A204.1 (cell line): ENCODE measurements around the gene MRPL54.

Experiments
- FAIRE-seq: peaks from 2 replicates; lab custom pipeline; 2012; peaks lifted over from hg19 to GRCh38; lab: Jason Lieb, UNC

The MRPL54 gene

GRCh38 chr19:3785938-3786824, 23.7 kb downstream of the MRPL54 start, which contains the start of gene MATK:
MATK (minus strand) TSS chr19:3786381; CDS start chr19:3785135, 1,246 bp downstream.
- no peak for FAIRE-seq

DNA sequence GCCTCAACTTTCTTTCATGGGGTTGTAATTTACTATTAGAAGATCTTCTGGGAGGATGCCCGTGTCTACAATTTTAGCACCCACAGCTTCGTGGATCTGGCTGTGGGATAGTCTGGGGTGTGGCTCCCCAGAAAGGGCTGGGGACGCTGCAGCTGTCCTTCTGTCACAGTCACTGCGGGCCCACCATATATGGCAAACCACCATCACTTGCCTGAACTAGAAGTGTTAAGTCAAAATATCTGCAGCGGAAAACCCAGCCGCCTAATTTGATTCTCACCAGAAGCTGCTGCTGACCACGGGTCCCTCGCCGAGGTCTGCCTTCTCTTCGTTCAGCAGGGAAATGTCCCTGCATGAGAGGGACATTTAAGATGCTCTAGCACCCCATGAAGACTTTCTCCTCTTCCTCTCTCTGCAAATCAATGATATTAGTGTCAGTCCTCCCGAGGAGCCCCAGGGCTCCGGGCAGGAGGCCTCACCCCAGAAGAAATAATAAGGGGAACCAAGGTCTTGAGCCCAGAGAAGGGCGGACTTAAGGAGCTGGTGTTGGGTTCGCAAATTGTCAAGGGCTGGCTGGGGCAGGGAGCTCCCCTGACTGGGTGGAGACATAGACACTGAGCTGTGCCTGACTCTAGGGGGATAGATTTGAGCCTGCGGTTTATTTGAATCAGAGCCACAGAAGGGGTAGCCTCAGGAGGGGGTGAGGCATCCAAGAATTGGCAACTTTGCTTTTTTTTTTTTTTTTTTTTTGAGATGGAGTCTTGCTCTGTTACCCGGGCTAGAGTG, 26.7 kb downstream of the MRPL54 start:
- no peak for FAIRE-seq

GRCh38 chr19:3790209-3790734, 27.8 kb downstream of the MRPL54 start:
- FAIRE-seq: no peak

GRCh38 chr19:3790941-3791340, 28.5 kb downstream of the MRPL54 start:
- no peak for FAIRE-seq

DNA sequence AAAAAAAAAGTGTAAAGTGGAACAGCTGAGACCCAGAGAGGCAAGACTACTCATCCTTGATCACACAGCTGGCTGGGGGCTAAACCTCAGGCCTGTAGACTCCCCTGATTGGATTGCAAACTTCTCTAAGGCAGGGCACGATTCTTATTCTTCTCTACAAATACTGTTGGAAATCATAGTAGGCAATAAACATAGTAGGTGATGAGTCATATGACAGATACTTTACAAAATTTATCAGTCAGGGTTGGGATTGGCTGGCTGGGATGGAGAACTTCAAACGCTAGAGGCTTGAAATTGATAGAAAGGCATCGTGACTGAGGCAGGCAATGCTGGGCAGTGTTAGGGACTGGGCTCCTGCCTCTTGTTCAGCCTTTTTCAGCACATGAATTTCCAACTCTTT, 29.6 kb downstream of the MRPL54 start:
- FAIRE-seq: no peak

GRCh38 chr19:3793799-3794198, 31.3 kb downstream of the MRPL54 start:
- FAIRE-seq: no peak

GRCh38 chr19:3796358-3796757, 33.9 kb downstream of the MRPL54 start:
- no peak for FAIRE-seq

- no peak for FAIRE-seq
These were observed 35.7 kb downstream of the MRPL54 start for GRCh38 chr19:3798137-3798536.

- no peak for FAIRE-seq
These were observed 38.5 kb downstream of the MRPL54 start for GRCh38 chr19:3800996-3801395.

DNA sequence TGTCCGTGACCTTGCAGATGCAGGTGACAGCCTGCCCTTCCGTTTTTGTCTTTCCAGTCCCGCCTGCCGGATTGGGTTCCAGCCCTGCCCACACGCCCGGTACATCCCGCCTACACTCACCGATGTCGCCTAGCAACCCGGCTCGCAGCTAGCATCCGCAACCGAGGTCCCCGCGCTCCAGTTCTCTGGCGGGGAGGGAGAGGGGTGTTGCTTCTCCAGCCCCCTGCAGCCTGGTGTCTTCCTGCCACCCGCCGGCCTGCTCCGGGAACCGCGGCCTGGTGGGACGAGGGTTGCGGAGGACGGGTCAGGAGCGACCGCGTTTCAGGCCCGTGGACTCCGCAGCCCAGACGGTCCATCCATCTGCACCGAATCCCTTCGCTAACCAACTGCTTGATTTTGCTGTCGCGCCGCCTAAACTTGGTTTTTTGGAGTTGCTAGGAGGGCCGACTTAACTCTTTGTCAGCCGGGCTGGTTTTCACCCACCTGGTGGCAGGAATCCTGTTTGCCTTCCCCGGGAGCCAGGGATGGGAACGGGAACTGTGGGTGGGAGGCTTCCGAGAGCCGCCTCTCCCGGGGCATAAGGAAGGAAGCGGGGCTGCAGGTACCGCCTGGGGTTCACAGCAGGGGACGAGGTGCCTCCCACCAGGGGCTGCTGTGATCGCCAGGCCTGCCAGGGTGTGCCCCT, 39.1 kb downstream of the MRPL54 start:
- FAIRE-seq: no peak

DNA sequence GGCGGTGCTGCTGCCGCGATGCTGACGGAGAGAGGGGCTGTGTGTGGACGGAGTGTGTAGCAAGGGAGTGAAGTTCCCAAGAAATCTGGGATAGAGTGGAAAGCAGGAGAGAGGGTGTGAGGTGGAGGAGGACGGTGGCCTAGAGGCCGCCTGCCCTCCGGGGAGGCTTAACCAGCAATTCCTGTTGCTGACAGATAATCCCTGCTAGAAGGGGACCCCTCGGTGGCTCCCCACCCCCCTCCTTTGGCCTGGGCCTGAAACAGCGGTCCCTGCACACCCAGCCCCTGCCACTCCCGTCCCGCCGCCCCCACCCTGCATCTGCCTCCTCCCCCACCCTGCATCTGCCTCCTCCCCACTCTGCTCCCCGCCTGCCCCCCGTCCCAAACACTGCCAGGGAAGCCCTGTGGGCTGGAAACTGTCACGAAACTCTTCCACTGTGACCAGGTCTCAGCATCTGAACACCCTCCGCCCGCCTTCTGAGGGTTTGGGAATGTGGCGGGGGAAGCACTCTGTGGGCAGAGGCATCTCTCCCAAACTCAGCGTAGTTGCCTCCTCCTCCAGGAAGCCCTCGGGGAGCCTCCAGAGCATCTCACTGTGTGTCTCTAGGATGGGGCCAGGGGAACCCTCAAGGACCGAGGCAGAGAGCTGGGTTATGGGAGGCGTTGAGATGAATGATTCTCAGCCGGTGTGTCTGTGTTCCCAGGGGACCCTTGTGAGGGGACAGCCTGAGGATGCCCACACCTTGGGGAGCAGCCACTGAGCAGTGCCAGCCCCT, 40.8 kb downstream of the MRPL54 start:
- no peak for FAIRE-seq

- FAIRE-seq: no peak
These were observed 41.5 kb downstream of the MRPL54 start for GRCh38 chr19:3803986-3804385.

- no peak for FAIRE-seq
These were observed 41.9 kb downstream of the MRPL54 start for GRCh38 chr19:3804429-3804828.

GRCh38 chr19:3805859-3806258, 43.4 kb downstream of the MRPL54 start:
- no peak for FAIRE-seq

DNA sequence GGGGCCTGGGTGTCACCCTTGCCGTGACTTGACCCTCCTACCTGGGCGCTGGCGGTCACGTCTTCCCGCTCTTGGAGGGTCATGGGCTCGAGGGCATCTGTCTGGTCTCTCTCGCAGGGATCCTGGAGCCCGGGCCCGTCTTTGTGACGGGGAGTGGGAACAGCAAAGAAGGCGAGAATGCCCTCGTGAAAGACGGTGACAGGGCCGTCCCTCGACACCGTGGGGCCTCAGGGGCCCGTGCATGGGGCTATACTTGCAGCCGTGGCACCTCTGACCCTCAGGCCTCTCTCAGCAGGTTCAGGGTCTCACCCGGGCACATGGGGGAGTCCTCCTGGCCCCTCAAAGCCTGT, 44.6 kb downstream of the MRPL54 start:
- no peak for FAIRE-seq

- no peak for FAIRE-seq
These were observed 45.3 kb downstream of the MRPL54 start for GRCh38 chr19:3807574-3808354.

- FAIRE-seq: no peak
These were observed 46.1 kb downstream of the MRPL54 start for GRCh38 chr19:3808420-3809143.

- no peak for FAIRE-seq
These were observed 47.6 kb downstream of the MRPL54 start for GRCh38 chr19:3809881-3810707.

GRCh38 chr19:3810708-3811355, 48.4 kb downstream of the MRPL54 start:
- no peak for FAIRE-seq
